ENCODE measurements around the gene KHDC4. TPM values are rescaled to one million over a fixed set of nuclear protein-coding genes. Genes with fewer than 3 reads are reported as not detected.

KHDC4 gene
- total RNA-seq, 2 donors from 2014 or later, result 32.7 to 40.5 TPM

DNA sequence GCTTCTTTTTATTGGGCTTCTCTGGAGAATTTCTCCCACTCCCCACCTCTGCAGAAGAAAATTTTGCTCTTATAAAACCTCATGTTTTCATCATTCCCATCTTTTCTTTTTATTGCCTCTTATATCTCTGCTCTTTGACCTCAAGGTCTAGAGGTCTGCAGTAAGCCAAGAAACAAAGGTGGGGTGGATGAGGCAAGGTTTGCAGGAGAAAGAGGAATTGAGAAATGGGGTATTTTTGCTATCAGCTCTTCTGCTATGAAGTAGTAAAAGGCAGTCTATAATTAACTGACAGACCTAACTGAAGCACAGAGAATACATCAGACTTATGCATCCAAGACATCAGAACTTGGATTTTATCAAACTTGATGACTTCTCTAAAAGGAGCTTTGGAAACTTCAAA is 52.0 kb downstream of the KHDC4 start:
- intact Hi-C loops (cut with DNase I), result no loop called here
- no peak overlapping the region for H3K27ac ChIP-seq
- H3K9me3 ChIP-seq, result no peaks in the 10 kb centered on the region
- no peaks in the 10 kb centered on the region for H3K4me1 ChIP-seq
- H3K36me3 ChIP-seq (replicated peaks in 1 of 2; ENCODE audit: insufficient read depth in 1 of 2, low read depth in 2 of 2), result no peaks in the 10 kb centered on the region
- H3K27me3 ChIP-seq, result no peaks in the 10 kb centered on the region
- H3K4me3 ChIP-seq, result no peak overlapping the region
- TF ChIP-seq CTCF (IDR thresholded peaks at IDR 0.05), result no peak
- no peak for TF ChIP-seq POLR2A (IDR thresholded peaks at IDR 0.05)
- no peak for DNase-seq
- ATAC-seq, result no peak

DNA sequence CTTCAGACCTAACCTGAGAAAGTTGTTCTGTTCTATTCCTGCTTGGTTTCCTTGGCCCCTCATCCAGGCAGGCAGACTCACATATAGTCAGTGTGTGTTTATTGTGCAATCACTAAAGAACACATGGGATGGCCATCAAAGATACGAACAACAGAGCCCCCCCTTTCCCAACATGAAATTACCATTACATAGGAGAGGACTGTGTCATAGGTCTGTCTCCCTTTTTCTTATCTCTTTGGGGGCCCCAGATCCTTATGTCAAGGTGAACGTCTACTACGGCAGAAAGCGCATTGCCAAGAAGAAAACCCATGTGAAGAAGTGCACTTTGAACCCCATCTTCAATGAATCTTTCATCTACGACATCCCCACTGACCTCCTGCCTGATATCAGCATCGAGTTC is 53.3 kb downstream of the KHDC4 start:
- ATAC-seq (no peak), DNase-seq (no peak)
- no peaks in the 10 kb centered on the region for H3K27me3 ChIP-seq
- intact Hi-C loops (cut with DNase I), result no loop called here
- H3K36me3 ChIP-seq (replicated peaks in 1 of 2; ENCODE audit: insufficient read depth in 1 of 2, low read depth in 2 of 2), result no peaks in the 10 kb centered on the region
- TF ChIP-seq POLR2A (IDR thresholded peaks at IDR 0.05) (no peak), CTCF (IDR thresholded peaks at IDR 0.05) (no peak)
- H3K27ac ChIP-seq, result no peak overlapping the region
- no peaks in the 10 kb centered on the region for H3K4me1 ChIP-seq
- no peaks in the 10 kb centered on the region for H3K9me3 ChIP-seq
- H3K4me3 ChIP-seq, result no peak overlapping the region
- 71 to 78% methylated on average over 6 of the region's 6 CpGs for WGBS, 2 donors

DNA sequence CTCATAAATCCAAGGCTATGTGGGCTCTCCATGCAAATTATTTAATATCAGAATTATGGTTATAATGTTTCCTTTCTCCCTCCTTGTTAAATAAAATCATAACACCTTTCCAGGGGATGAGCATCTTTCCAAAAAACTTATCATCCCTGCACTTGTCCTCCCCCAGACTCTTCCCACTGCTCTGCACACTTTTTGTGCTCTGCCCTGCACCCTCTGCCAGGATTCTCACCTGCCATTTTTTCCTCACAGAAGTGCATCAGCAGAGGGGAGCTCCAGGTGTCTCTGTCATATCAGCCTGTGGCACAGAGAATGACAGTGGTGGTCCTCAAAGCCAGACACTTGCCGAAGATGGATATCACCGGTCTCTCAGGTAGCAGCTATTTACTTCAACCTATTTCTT is 54.0 kb downstream of the KHDC4 start:
- intact Hi-C loops (cut with DNase I), result no loop called here

DNA sequence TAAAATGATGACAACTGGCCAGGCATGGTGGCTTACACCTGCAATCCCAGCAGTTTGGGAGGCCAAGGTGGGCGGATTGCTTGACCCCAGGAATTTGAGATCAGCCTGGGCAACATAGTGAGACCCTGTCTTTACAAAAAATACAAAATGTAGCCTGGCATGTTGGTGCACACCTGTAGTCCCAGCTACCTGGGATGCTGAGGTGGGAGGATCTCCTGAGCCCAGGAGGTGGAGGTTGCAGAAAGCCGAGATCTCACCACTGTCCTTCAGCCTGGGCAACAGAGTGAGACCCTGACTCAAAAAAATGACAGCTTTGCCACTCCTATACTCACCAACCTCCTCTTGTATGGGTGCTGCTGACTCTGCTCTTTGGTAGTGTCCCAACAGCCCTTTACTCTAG is 56.3 kb downstream of the KHDC4 start:
- H3K27me3 ChIP-seq, result no peaks in the 10 kb centered on the region
- no peak overlapping the region for H3K4me3 ChIP-seq
- ATAC-seq, result no peak
- H3K36me3 ChIP-seq (replicated peaks in 1 of 2; ENCODE audit: insufficient read depth in 1 of 2, low read depth in 2 of 2), result no peaks in the 10 kb centered on the region
- TF ChIP-seq POLR2A (IDR thresholded peaks at IDR 0.05), result no peak
- TF ChIP-seq CTCF (IDR thresholded peaks at IDR 0.05), result no peak
- no peaks in the 10 kb centered on the region for H3K9me3 ChIP-seq
- DNase-seq, result no peak
- intact Hi-C loops (cut with DNase I), result no loop called here
- H3K27ac ChIP-seq, result no peak overlapping the region
- WGBS, 2 donors, result 66 to 85% methylated on average over 2 of the region's 2 CpGs
- no peaks in the 10 kb centered on the region for H3K4me1 ChIP-seq

More for the DNA sequence above, 54.0 kb downstream of the KHDC4 start:
- DNase-seq (no peak), ATAC-seq (no peak)
- TF ChIP-seq CTCF (IDR thresholded peaks at IDR 0.05), result no peak
- TF ChIP-seq POLR2A (IDR thresholded peaks at IDR 0.05), result no peak
- WGBS, 2 donors, result 86 to 90% methylated on average over 2 of the region's 2 CpGs
- H3K9me3 ChIP-seq, result no peaks in the 10 kb centered on the region
- no peaks in the 10 kb centered on the region for H3K27me3 ChIP-seq
- no peak overlapping the region for H3K4me3 ChIP-seq
- H3K4me1 ChIP-seq, result no peaks in the 10 kb centered on the region
- no peaks in the 10 kb centered on the region for H3K36me3 ChIP-seq (replicated peaks in 1 of 2; ENCODE audit: insufficient read depth in 1 of 2, low read depth in 2 of 2)
- no peak overlapping the region for H3K27ac ChIP-seq

DNA sequence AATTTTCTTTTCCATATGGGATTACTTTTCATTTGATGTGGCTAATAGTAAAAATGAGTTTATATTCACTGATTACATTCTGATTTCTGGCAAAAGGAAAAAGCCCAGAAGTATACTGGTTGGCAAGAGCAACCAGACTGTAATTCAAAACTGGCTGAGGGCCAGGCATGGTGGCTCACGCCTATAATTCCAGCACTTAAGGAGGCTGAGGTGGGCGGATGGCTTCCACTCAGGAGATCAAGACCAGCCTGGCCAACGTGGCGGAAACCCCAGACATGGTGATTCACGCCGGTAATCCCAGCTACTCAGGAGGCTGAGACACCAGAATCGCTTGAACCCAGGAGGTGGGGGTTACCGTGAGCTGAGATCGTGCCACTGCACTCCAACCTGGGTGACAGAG is 60.4 kb downstream of the KHDC4 start:
- Histone ChIP-seq H3K4me3 (no peak overlapping the region), H3K36me3 (replicated peaks in 1 of 2; ENCODE audit: insufficient read depth in 1 of 2, low read depth in 2 of 2) (no peaks in the 10 kb centered on the region), H3K4me1 (peaks cover 9% of the 10 kb centered on the region), H3K9me3 (no peaks in the 10 kb centered on the region), H3K27ac (no peak overlapping the region), H3K27me3 (no peaks in the 10 kb centered on the region)
- DNase-seq, result no peak
- TF ChIP-seq POLR2A (IDR thresholded peaks at IDR 0.05), result no peak
- no peak for TF ChIP-seq CTCF (IDR thresholded peaks at IDR 0.05)
- no peak for ATAC-seq
- 62 to 80% methylated on average over 9 of the region's 9 CpGs for WGBS, 2 donors
- intact Hi-C loops (cut with DNase I), result no loop called here

Measured in body of pancreas (tissue), 4 donors.